SK-N-SH (cell line): ENCODE results near the gene ISLR. TPM values are rescaled to one million over a fixed set of nuclear protein-coding genes. Genes with fewer than 3 reads are reported as not detected.

ENCODE experiments used
- CTCF ChIA-PET: fragments of 300-600, 350-600 bp; formaldehyde crosslinking; extraction: SDS; loops from one replicate; lab custom pipeline; 2021; lab: Yijun Ruan, JAX
- POLR2A ChIA-PET: fragments of 350-600 bp; sonication (Branson Sonifier 250); formaldehyde crosslinking; extraction: SDS; loops from one replicate; lab custom pipeline; 2020; ENCODE audit warnings: antibody characterized with exemption, inconsistent platforms; lab: Yijun Ruan, JAX
- DNase-seq: peaks from one replicate; pipeline ENCODE4 v3.0.0; 2012
- H2AFZ ChIP-seq: fragments of 200-600 bp; sonication (generic); 2 replicates; pipeline ENCODE4 v1.8.1; 2016; ENCODE audit warnings: antibody characterized with exemption, mild to moderate bottlenecking, low read depth
- H3F3A ChIP-seq: fragments of 200-600 bp; sonication (generic); replicated peaks from 2 replicates; pipeline ENCODE3; 2016; ENCODE audit warnings: antibody characterized with exemption, mild to moderate bottlenecking; ENCODE audit not compliant: insufficient read depth
- H3K27ac ChIP-seq, 2 experiments: fragments of 200-500 bp in 1 of 2; fragments of 200-600 bp in 1 of 2; sonication (Bioruptor generic) in 1 of 2; sonication (generic), shearing (Covaris generic) in 1 of 2; 2 replicates each; pipeline versions ENCODE4 v1.5.1 to v1.6.1; 2014 to 2016; ENCODE audit warnings: low read depth in 2 of 2, inconsistent platforms in 1 of 2, low read length in 1 of 2, mild to moderate bottlenecking in 1 of 2, mixed read lengths in 1 of 2
- H3K27me3 ChIP-seq: fragments of 200-600 bp; sonication (generic), shearing (Covaris generic); 2 replicates; pipeline ENCODE4 v1.6.1; 2016; ENCODE audit warnings: mixed run types; ENCODE audit not compliant: insufficient read depth
- H3K36me3 ChIP-seq, 2 experiments: fragments of 200-500 bp in 1 of 2; fragments of 200-600 bp in 1 of 2; sonication (Bioruptor generic) in 1 of 2; sonication (generic) in 1 of 2; replicated peaks in 1 of 2; 2 replicates each; pipeline versions ENCODE3 to v1.5.1; 2014 to 2016; ENCODE audit warnings: low read length in 1 of 2, mild to moderate bottlenecking in 1 of 2; ENCODE audit not compliant: insufficient read depth in 2 of 2, control insufficient read depth in 1 of 2
- H3K4me1 ChIP-seq, 2 experiments: fragments of 200-500 bp in 1 of 2; fragments of 200-600 bp in 1 of 2; sonication (Bioruptor generic) in 1 of 2; sonication (generic), shearing (Covaris generic) in 1 of 2; 2 replicates each; pipeline versions ENCODE4 v1.5.1 to v1.6.1; 2014 to 2016; ENCODE audit warnings: low read depth in 1 of 2, low read length in 1 of 2, mixed run types in 1 of 2; ENCODE audit not compliant: insufficient read depth in 2 of 2, control insufficient read depth in 1 of 2
- H3K4me2 ChIP-seq: fragments of 200-600 bp; sonication (generic), shearing (Covaris generic); 2 replicates; pipeline ENCODE4 v1.6.1; 2017; ENCODE audit warnings: mixed run types
- H3K4me3 ChIP-seq, 2 experiments: fragments of 200-500 bp in 1 of 2; fragments of 200-600 bp in 1 of 2; sonication (Bioruptor generic) in 1 of 2; sonication (generic), shearing (Covaris generic) in 1 of 2; 2 replicates each; pipeline versions ENCODE4 v1.5.1 to v1.8.1; 2014 to 2016; ENCODE audit warnings: low read depth in 2 of 2, inconsistent platforms in 1 of 2, low read length in 1 of 2, mild to moderate bottlenecking in 1 of 2, mixed read lengths in 1 of 2, moderate library complexity in 1 of 2
- H3K79me2 ChIP-seq: fragments of 200-600 bp; sonication (generic); 2 replicates; pipeline ENCODE4 v1.8.1; 2017; ENCODE audit warnings: mild to moderate bottlenecking; ENCODE audit not compliant: insufficient read depth
- H3K9ac ChIP-seq: fragments of 200-600 bp; sonication (generic); 2 replicates; pipeline ENCODE4 v1.6.1; 2017; ENCODE audit warnings: mixed run types
- H3K9me2 ChIP-seq: fragments of 200-600 bp; sonication (generic); 2 replicates; pipeline ENCODE4 v1.6.1; 2017; ENCODE audit warnings: mixed run types
- H3K9me3 ChIP-seq: fragments of 200-600 bp; sonication (generic); 2 replicates; pipeline ENCODE4 v1.6.1; 2017; ENCODE audit warnings: mixed run types, mild to moderate bottlenecking, moderate library complexity
- H4K20me1 ChIP-seq: fragments of 200-600 bp; sonication (generic); 2 replicates; pipeline ENCODE4 v1.6.1; 2017; ENCODE audit warnings: mild to moderate bottlenecking, mixed run types; ENCODE audit not compliant: insufficient read depth
- CTCF ChIP-seq: fragments of 200-600 bp; sonication (generic); IDR thresholded peaks from 2 replicates; pipeline ENCODE4 v1.6.1; 2017; ENCODE audit warnings: antibody characterized with exemption, mild to moderate bottlenecking, moderate library complexity
- IRF3 ChIP-seq: fragments of 150-350 bp; IDR thresholded peaks from 2 replicates; pipeline ENCODE4 v1.6.1; 2016; ENCODE audit warnings: mild to moderate bottlenecking, low read depth, low read length
- MEF2A ChIP-seq: IDR thresholded peaks from 2 replicates; pipeline ENCODE4 v1.4.0; 2012; ENCODE audit warnings: low read depth, borderline replicate concordance
- PBX3 ChIP-seq: IDR thresholded peaks from 2 replicates; pipeline ENCODE4; 2012
- POLR2AphosphoS5 ChIP-seq: IDR thresholded peaks from 2 replicates; pipeline ENCODE4 v1.6.1; 2012; ENCODE audit warnings: low read depth, low read length
- SIN3A ChIP-seq: IDR thresholded peaks from 2 replicates; pipeline ENCODE4 v1.6.1; 2012; ENCODE audit warnings: low read depth, mild to moderate bottlenecking, low read length, moderate library complexity, borderline replicate concordance
- SMC3 ChIP-seq: IDR thresholded peaks from 2 replicates; pipeline ENCODE4 v1.6.1; 2012; ENCODE audit warnings: low read depth, low read length, improper control_type of control experiment
- TAF1 ChIP-seq: IDR thresholded peaks from 2 replicates; pipeline ENCODE4 v1.6.1; 2012; ENCODE audit warnings: low read depth, mild to moderate bottlenecking, low read length, moderate library complexity, borderline replicate concordance
- TCF12 ChIP-seq: IDR thresholded peaks from 2 replicates; pipeline ENCODE4 v1.4.0; 2012
- TEAD4 ChIP-seq: IDR thresholded peaks from 2 replicates; pipeline ENCODE4 v1.4.0; 2012; ENCODE audit warnings: mild to moderate bottlenecking, borderline replicate concordance; ENCODE audit not compliant: insufficient read depth
- USF2 ChIP-seq: fragments of 150-350 bp; IDR thresholded peaks from 2 replicates; pipeline ENCODE4 v1.6.1; 2017; ENCODE audit warnings: antibody characterized with exemption, low read length, low read depth, borderline replicate concordance
- YY1 ChIP-seq: IDR thresholded peaks from 2 replicates; pipeline ENCODE4 v1.4.0; 2012; ENCODE audit warnings: low read depth, mild to moderate bottlenecking
- WGBS: methylation state at CpG from one replicate; pipeline ENCODE4 v1.1.6; 2017; ENCODE audit warnings: low lambda C conversion rate; 5-methylcytosine and 5-hydroxymethylcytosine counted together
- polyA plus RNA-seq, 3 experiments: library from polyadenylated mRNA; depleted of rRNA; stranded (reverse); fragments of >200 nt; gene quantifications; 2 replicates each; pipeline ENCODE4 v1.2.3, GENCODE V29; 2012

Gene ISLR
- polyA plus RNA-seq, 1 of the 3 experiments (the other 2 are of a cell fraction), result 7.3 TPM

- Histone ChIP-seq H3K27me3 (no peaks in the 10 kb centered on the region), H3K36me3 (no peaks in the 10 kb centered on the region), H3F3A (peaks cover 10% of the 10 kb centered on the region), H3K9ac (no peak overlapping the region), H4K20me1 (no peaks in the 10 kb centered on the region), H3K4me3 (no peak overlapping the region), H3K4me1 (peaks cover 33 to 56% of the 10 kb centered on the region in 2 experiments), H3K9me2 (no peaks in the 10 kb centered on the region), H3K27ac (peak overlapping the region in 1 of 2 experiments; percentile 100; a peak in 2 of 4 replicates), H2AFZ (no peak overlapping the region), H3K4me2 (no peak overlapping the region), H3K9me3 (no peaks in the 10 kb centered on the region), H3K79me2 (no peaks in the 10 kb centered on the region)
- 85% methylated on average over 11 of the region's 11 CpGs for WGBS
- DNase-seq, result no peak
- ChIA-PET POLR2A (interaction anchor here (0.5 to 1.8 kb wide), 5 partner anchors 13 to 79 kb away, joined by 3 to 14 read pairs (median 3); partner anchors contain the start of gene STRA6), CTCF (interaction anchor here (1.4 to 5.9 kb wide), 4 partner anchors 10 to 92 kb away, joined by 4 to 59 read pairs (median 16); partner anchors contain the start of genes ISLR2 and STRA6)
- TF ChIP-seq IRF3, result no peak
- no peak for TF ChIP-seq YY1
- no peak for TF ChIP-seq TAF1
- no peak for TF ChIP-seq MEF2A
- no peak for TF ChIP-seq TEAD4
- no peak for TF ChIP-seq TCF12
- no peak for TF ChIP-seq USF2
- TF ChIP-seq SIN3A, result no peak
- no peak for TF ChIP-seq PBX3
- no peak for TF ChIP-seq CTCF
- no peak for TF ChIP-seq POLR2AphosphoS5
- TF ChIP-seq SMC3, result no peak
Measured at GRCh38 chr15:74220475-74221248, 47.2 kb downstream of the ISLR start.
